Endodermal cell (in vitro differentiated cells): ENCODE results near the gene VPS54. TPM values are rescaled to one million over a fixed set of nuclear protein-coding genes. Genes with fewer than 3 reads are reported as not detected.

ENCODE experiments used
- DNase-seq: peaks from one replicate; pipeline ENCODE4 v3.0.0-alpha.2; 2017
- H3K27ac ChIP-seq: 2 replicates; pipeline ENCODE4 v1.5.1; 2013; ENCODE audit warnings: mild to moderate bottlenecking, low read depth, low read length, moderate library complexity
- H3K27me3 ChIP-seq: 2 replicates; pipeline ENCODE4 v1.6.1; 2013; ENCODE audit warnings: mild to moderate bottlenecking, low read length, moderate library complexity; ENCODE audit not compliant: insufficient read depth, control insufficient read depth, poor library complexity, severe bottlenecking
- H3K36me3 ChIP-seq: 2 replicates; pipeline ENCODE4 v1.7.0; 2013; ENCODE audit warnings: mild to moderate bottlenecking, low read length, moderate library complexity; ENCODE audit not compliant: control insufficient read depth, insufficient read depth
- H3K4me1 ChIP-seq: one replicate; pipeline ENCODE4 v1.7.0; 2013; ENCODE audit warnings: low read length; ENCODE audit not compliant: control insufficient read depth, insufficient read depth
- H3K4me3 ChIP-seq: 2 replicates; pipeline ENCODE4 v1.5.1; 2013; ENCODE audit warnings: mild to moderate bottlenecking, low read length, moderate library complexity
- H3K9ac ChIP-seq: 2 replicates; pipeline ENCODE4 v1.6.1; 2013; ENCODE audit warnings: mild to moderate bottlenecking, low read length, moderate library complexity; ENCODE audit not compliant: poor library complexity, severe bottlenecking; ENCODE audit errors: extremely low read depth
- H3K9me3 ChIP-seq: 2 replicates; pipeline ENCODE4 v1.6.1; 2013; ENCODE audit warnings: mild to moderate bottlenecking, low read length, moderate library complexity; ENCODE audit not compliant: control insufficient read depth
- H3K27ac Mint-ChIP-seq: 2 replicates; pipeline ENCODE4 v1.8.0; 2020; ENCODE audit warnings: mixed read lengths
- H3K27me3 Mint-ChIP-seq: 2 replicates; pipeline ENCODE4 v1.8.0; 2021; ENCODE audit warnings: mild to moderate bottlenecking, mixed read lengths; ENCODE audit not compliant: insufficient read depth
- H3K36me3 Mint-ChIP-seq: 2 replicates; pipeline ENCODE4 v1.8.0; 2020; ENCODE audit warnings: low read depth, mixed read lengths
- H3K4me1 Mint-ChIP-seq: 2 replicates; pipeline ENCODE4 v1.8.0; 2020; ENCODE audit warnings: mixed read lengths
- H3K4me3 Mint-ChIP-seq: 2 replicates; pipeline ENCODE4 v1.8.0; 2020; ENCODE audit warnings: mild to moderate bottlenecking, moderate library complexity, mixed read lengths
- H3K9me3 Mint-ChIP-seq: 2 replicates; pipeline ENCODE4 v1.8.0; 2020; ENCODE audit warnings: mild to moderate bottlenecking, mixed read lengths
- WGBS, 2 experiments: methylation state at CpG; one replicate each; pipeline versions ENCODE4 v1.1.5 to v1.1.7; 2013; ENCODE audit warnings: missing lambda C conversion rate in 2 of 2, mixed read lengths in 1 of 2; ENCODE audit not compliant: insufficient coverage in 1 of 2, insufficient read length in 1 of 2; 5-methylcytosine and 5-hydroxymethylcytosine counted together
- total RNA-seq, 2 donors: library from RNA; stranded (reverse); fragmentation: NEBNext Ultra II Directional in 1 of 2; extraction: Animal tissue kit (Norgen Biotek cat#: 25700) in 1 of 2; gene quantifications; 2 replicates in 1 of 2; 3 replicates in 1 of 2; pipeline ENCODE4 v1.2.1, GENCODE V29; 2021
- TF ChIP-seq, protein P1 (sequence below): fragments of 200-600 bp; sonication (generic); conservative IDR thresholded peaks from 2 replicates; pipeline ENCODE4 v1.5.0; 2021; ENCODE audit warnings: antibody characterized with exemption, mild to moderate bottlenecking

The VPS54 gene
- total RNA-seq, 2 donors from 2014 or later = 18.4 to 25.7 TPM

DNA sequence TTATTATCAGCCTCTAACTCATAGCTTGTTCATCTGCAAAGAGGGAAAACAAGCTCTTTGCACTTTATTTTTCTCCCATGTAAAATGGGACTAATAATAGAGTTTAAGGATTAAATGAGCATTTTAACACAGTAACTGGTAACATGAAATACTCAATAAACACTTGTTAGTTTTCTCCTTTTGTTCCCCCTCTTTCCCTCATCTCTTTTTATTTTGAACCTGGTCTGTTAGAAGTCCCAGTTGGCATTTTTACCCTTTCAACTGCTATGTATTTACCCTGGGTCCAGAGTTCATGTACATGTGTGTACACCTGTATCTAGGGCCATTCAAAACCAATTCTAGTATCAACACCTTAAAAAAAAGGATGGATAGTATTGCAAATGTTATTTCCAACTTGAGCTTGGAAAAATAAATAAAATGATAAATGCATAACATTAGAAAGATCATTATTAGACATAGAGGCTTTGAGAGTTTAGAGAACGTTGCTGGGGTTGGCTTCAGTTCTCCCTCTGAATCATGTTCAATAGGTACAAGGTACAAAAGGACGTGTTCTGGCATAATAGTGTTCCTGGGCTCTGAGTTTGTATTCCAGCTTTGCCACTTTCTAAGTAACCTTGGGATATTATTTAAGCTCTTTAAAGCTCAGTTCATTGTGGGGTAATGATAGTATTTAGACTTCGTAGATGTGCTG is 5.2 kb upstream of the VPS54 start:
- Histone ChIP-seq H3K9me3 (no peaks in the 10 kb centered on the region), H3K4me3 (no peak overlapping the region), H3K27ac (no peak overlapping the region), H3K36me3 (no peaks in the 10 kb centered on the region), H3K4me1 (peaks cover 5% of the 10 kb centered on the region), H3K9ac (no peak overlapping the region), H3K27me3 (no peaks in the 10 kb centered on the region)
- TF ChIP-seq, protein P1, sequence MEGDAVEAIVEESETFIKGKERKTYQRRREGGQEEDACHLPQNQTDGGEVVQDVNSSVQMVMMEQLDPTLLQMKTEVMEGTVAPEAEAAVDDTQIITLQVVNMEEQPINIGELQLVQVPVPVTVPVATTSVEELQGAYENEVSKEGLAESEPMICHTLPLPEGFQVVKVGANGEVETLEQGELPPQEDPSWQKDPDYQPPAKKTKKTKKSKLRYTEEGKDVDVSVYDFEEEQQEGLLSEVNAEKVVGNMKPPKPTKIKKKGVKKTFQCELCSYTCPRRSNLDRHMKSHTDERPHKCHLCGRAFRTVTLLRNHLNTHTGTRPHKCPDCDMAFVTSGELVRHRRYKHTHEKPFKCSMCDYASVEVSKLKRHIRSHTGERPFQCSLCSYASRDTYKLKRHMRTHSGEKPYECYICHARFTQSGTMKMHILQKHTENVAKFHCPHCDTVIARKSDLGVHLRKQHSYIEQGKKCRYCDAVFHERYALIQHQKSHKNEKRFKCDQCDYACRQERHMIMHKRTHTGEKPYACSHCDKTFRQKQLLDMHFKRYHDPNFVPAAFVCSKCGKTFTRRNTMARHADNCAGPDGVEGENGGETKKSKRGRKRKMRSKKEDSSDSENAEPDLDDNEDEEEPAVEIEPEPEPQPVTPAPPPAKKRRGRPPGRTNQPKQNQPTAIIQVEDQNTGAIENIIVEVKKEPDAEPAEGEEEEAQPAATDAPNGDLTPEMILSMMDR = no peak
- WGBS, 2 experiments = 97 to 100% methylated on average over 1 to 3 of the region's 3 CpGs
- no peak overlapping the region for H3K4me3 Mint-ChIP-seq
- no peaks in the 10 kb centered on the region for H3K36me3 Mint-ChIP-seq
- H3K9me3 Mint-ChIP-seq = no peaks in the 10 kb centered on the region
- H3K27me3 Mint-ChIP-seq = no peaks in the 10 kb centered on the region
- H3K27ac Mint-ChIP-seq = no peak overlapping the region
- DNase-seq = no peak
- H3K4me1 Mint-ChIP-seq = peaks cover 18% of the 10 kb centered on the region

DNA sequence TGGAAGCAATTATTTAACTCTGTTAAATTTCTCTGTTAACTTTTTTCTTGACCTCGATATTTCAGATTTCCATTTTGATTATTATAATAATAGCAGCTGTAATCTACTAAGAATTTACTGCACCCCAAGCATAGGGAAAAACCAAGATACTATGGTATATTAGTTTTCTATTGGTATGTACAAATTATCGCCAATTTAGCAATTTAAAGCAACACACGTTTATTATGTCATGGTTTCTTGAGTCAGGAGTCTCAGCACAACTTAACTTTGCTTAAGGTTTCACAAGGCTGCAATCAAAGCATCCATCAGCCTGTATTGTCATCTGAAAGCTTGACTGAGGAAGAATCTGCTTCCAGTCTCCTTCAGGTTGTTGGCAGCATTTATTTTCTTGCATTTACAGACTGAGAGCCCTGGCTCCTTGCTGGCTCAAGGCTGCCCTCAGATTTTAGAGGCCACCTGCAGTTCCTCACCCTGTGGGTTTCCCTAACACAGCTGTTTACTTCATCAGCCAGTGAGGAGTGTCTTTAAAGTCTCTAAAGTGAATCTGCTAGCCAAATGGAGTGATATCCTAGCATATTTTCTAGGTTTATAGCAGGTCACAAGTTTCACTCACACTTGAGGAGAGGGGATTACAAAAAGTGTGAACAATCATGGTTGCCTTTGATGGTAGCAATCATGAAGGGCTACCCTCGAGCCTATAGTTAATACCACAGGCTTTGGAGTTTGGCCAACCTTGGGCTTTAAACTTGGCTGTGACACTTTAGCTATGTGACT is 4.4 kb upstream of the VPS54 start:
- Histone ChIP-seq H3K27ac (no peak overlapping the region), H3K4me3 (no peak overlapping the region), H3K9me3 (no peaks in the 10 kb centered on the region), H3K36me3 (no peaks in the 10 kb centered on the region), H3K4me1 (peaks cover 5% of the 10 kb centered on the region), H3K9ac (no peak overlapping the region), H3K27me3 (no peaks in the 10 kb centered on the region)
- H3K4me1 Mint-ChIP-seq = peaks cover 18% of the 10 kb centered on the region
- WGBS, 2 experiments = 85 to 97% methylated on average over 3 of the region's 4 CpGs
- TF ChIP-seq, protein P1 = peak; percentile 59
- no peaks in the 10 kb centered on the region for H3K9me3 Mint-ChIP-seq
- DNase-seq = peak; percentile 66
- no peaks in the 10 kb centered on the region for H3K27me3 Mint-ChIP-seq
- no peak overlapping the region for H3K27ac Mint-ChIP-seq
- H3K4me3 Mint-ChIP-seq = no peak overlapping the region
- no peaks in the 10 kb centered on the region for H3K36me3 Mint-ChIP-seq

DNA sequence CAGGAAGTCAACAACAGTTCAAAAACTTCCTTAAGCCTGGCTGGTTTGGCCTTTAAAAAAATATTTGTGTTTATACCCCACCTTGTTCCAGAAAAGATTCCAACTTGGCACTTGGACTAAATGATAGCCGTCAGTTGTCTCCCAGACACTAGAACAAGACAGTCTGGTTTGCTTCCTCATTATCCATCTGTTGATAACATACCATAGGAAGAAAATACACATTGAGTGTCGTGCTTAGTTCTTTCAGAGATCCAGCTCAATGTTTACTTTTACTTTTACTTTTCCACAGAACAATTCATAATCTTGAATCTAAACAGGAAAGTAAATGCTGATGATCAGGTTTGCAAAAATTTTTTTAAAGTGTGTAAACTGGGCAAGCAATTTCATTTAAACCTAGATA is 2.4 kb upstream of the VPS54 start:
- Histone ChIP-seq H3K9ac (no peak overlapping the region), H3K4me3 (no peak overlapping the region), H3K27me3 (no peaks in the 10 kb centered on the region), H3K9me3 (no peaks in the 10 kb centered on the region), H3K27ac (no peak overlapping the region), H3K36me3 (no peaks in the 10 kb centered on the region), H3K4me1 (peaks cover 5% of the 10 kb centered on the region)
- peaks cover 19% of the 10 kb centered on the region for H3K4me1 Mint-ChIP-seq
- 93 to 96% methylated on average over 2 of the region's 2 CpGs for WGBS, 2 experiments
- no peak for DNase-seq
- H3K4me3 Mint-ChIP-seq = no peak overlapping the region
- H3K27ac Mint-ChIP-seq = no peak overlapping the region
- TF ChIP-seq, protein P1 = no peak
- no peaks in the 10 kb centered on the region for H3K36me3 Mint-ChIP-seq
- no peaks in the 10 kb centered on the region for H3K9me3 Mint-ChIP-seq
- H3K27me3 Mint-ChIP-seq = no peaks in the 10 kb centered on the region
